Measurements from ENCODE around the gene BICD1. TPM values are rescaled to one million over a fixed set of nuclear protein-coding genes. Genes with fewer than 3 reads are reported as not detected.

The BICD1 gene
- polyA plus RNA-seq, 1 experiment: 7.9 TPM

DNA sequence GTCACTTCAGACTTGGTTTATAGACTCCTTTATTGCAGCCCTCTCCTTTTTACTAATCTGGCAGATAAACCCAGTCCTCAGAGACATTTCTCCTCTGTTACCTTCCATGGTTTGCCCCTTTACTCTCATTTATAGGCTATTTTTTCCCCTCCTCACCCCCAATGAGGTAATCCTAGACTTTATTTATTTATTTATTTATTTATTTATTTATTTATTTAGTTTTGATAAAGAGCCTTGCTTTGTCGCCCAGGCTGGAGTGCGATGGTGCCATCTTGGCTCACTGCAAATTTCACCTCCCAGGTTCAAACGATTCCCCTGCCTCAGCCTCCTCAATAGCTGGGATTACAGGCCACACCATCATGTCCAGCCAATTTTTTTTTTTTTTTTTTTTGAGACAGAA lies 301.1 kb downstream of the BICD1 start:
- no peaks in the 10 kb centered on the region; the same call in 1 of the 2 replicates for H3K27me3 ChIP-seq (ENCODE audit: control insufficient read depth, insufficient read depth, low read length)
- CTCF ChIA-PET: interaction anchor here (1.0 to 1.1 kb wide), 2 partner anchors 42 to 43 kb away, joined by 3 read pairs; no protein-coding TSS in a partner anchor
- no peaks in the 10 kb centered on the region for H3K36me3 ChIP-seq (ENCODE audit: control insufficient read depth, insufficient read depth, low read length)
- POLR2A ChIA-PET: no interaction called here
- no peak overlapping the region for H3K4me3 ChIP-seq (ENCODE audit: low read depth, low read length)
- TF ChIP-seq CTCF (IDR thresholded peaks at IDR 0.05; ENCODE audit: insufficient read depth, low read depth, low read length): no peak
- no peak for DNase-seq (ENCODE audit: low read depth)

DNA sequence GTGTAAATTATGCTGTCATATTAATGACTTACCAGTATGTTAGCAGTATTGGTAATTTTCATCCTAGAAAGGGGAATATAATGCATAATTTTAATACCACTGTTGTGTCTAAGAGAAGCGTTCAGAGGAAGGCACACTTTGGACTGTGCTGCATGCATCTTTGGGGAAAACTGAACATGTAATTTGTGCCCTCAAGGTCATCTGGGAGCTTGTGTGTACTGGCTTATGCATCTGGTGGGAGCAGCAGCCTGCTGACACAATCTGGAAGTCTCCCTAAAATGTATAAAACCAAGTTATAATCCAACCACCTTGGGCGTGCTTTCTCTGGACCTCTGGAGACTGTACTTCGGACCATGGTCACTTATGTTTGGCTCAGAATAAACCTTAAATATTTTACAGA lies 306.8 kb downstream of the BICD1 start:
- Histone ChIP-seq H3K27me3 (ENCODE audit: control insufficient read depth, insufficient read depth, low read length) (no peaks in the 10 kb centered on the region), H3K4me3 (ENCODE audit: low read depth, low read length) (no peak overlapping the region), H3K36me3 (ENCODE audit: control insufficient read depth, insufficient read depth, low read length) (no peaks in the 10 kb centered on the region)
- no peak for DNase-seq (ENCODE audit: low read depth)
- POLR2A ChIA-PET: no interaction called here
- no peak for TF ChIP-seq CTCF (IDR thresholded peaks at IDR 0.05; ENCODE audit: insufficient read depth, low read depth, low read length)
- CTCF ChIA-PET: no interaction called here

GRCh38 chr12:32418221-32418620 lies 311.6 kb downstream of the BICD1 start:
- POLR2A ChIA-PET: no interaction called here
- no peaks in the 10 kb centered on the region for H3K27me3 ChIP-seq (ENCODE audit: control insufficient read depth, insufficient read depth, low read length)
- no peaks in the 10 kb centered on the region for H3K36me3 ChIP-seq (ENCODE audit: control insufficient read depth, insufficient read depth, low read length)
- TF ChIP-seq CTCF (IDR thresholded peaks at IDR 0.05; ENCODE audit: insufficient read depth, low read depth, low read length): no peak
- CTCF ChIA-PET: no interaction called here
- no peak for DNase-seq (ENCODE audit: low read depth)
- no peak overlapping the region for H3K4me3 ChIP-seq (ENCODE audit: low read depth, low read length)

DNA sequence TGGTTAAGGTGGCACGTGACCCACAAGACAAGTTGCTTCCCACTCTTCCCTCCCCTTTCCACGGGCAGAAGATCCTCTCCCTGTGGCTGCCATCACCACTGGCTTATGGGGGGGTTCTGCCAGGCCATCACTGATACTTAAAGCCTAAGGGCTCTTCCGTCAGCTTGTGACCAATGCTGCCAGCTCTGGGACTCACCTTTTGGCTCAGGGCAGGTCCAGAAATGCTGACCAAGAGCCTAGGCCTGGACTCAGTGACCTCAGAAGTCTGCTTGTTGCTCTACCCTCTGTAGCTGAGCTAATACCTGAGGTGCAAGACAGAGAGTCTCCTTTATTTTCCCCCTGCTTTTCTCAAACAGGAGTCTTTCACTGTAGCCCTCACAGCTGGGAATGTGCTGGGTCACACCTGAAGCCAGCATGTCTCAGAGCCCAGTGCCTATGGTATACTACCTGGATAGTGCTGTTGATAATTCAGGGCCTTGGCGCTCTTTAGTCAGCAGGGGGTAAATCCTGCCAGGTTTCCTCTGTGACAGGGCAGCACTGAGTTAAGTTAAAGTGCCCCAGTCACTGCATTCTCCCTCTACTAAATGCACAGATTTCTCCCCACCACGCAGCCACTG lies 312.4 kb downstream of the BICD1 start:
- POLR2A ChIA-PET: no interaction called here
- H3K36me3 ChIP-seq (ENCODE audit: control insufficient read depth, insufficient read depth, low read length): no peaks in the 10 kb centered on the region
- no peaks in the 10 kb centered on the region for H3K27me3 ChIP-seq (ENCODE audit: control insufficient read depth, insufficient read depth, low read length)
- no peak overlapping the region for H3K4me3 ChIP-seq (ENCODE audit: low read depth, low read length)
- CTCF ChIA-PET: no interaction called here
- no peak for DNase-seq (ENCODE audit: low read depth)
- TF ChIP-seq CTCF (IDR thresholded peaks at IDR 0.05; ENCODE audit: insufficient read depth, low read depth, low read length): no peak

GRCh38 chr12:32419520-32419960 lies 312.9 kb downstream of the BICD1 start:
- CTCF ChIA-PET: no interaction called here
- Histone ChIP-seq H3K27me3 (ENCODE audit: control insufficient read depth, insufficient read depth, low read length) (no peaks in the 10 kb centered on the region), H3K4me3 (ENCODE audit: low read depth, low read length) (no peak overlapping the region), H3K36me3 (ENCODE audit: control insufficient read depth, insufficient read depth, low read length) (no peaks in the 10 kb centered on the region)
- no peak for TF ChIP-seq CTCF (IDR thresholded peaks at IDR 0.05; ENCODE audit: insufficient read depth, low read depth, low read length)
- no peak for DNase-seq (ENCODE audit: low read depth)
- POLR2A ChIA-PET: no interaction called here
